PC-9 (cell line): ENCODE data around the gene GOLGA5. TPM values are rescaled to one million over a fixed set of nuclear protein-coding genes. Genes with fewer than 3 reads are reported as not detected.

Experiments
- BruUV-seq: library from RNA; stranded (reverse); fragments of 400-500 nt; replicated peaks from 2 replicates; lab custom pipeline; 2021; lab: Mats Ljungman, UMichigan
- CTCF ChIA-PET: fragments of 300-600 bp; sonication (Branson Sonifier 250); formaldehyde crosslinking; loops from one replicate; lab custom pipeline; 2022; ENCODE audit warnings: antibody characterized with exemption; lab: Charles Lee
- POLR2A ChIA-PET: fragments of 300-600 bp; sonication (Branson Sonifier 250); formaldehyde crosslinking; loops from one replicate; lab custom pipeline; 2022; ENCODE audit warnings: antibody characterized with exemption; ENCODE audit not compliant: unreplicated experiment; lab: Charles Lee
- DNase-seq, 2 experiments: peaks; one replicate each; pipeline versions ENCODE4 v3.0.0 to v3.0.0-alpha.2; 2015 to 2022; ENCODE audit warnings: mixed read lengths in 1 of 2
- H2AFZ ChIP-seq: fragments of 200-600 bp; sonication (generic); 2 replicates; pipeline ENCODE4 v1.8.1; 2017; ENCODE audit warnings: antibody characterized with exemption
- H3F3A ChIP-seq: fragments of 200-600 bp; sonication (generic); 2 replicates; pipeline ENCODE4 v1.8.1; 2017; ENCODE audit warnings: antibody characterized with exemption, mild to moderate bottlenecking, low read depth; ENCODE audit not compliant: insufficient read depth
- H3K27ac ChIP-seq: fragments of 200-600 bp; sonication (generic); 2 replicates; pipeline ENCODE4 v1.6.1; 2016; ENCODE audit warnings: mixed run types
- H3K27me3 ChIP-seq: fragments of 200-600 bp; sonication (generic); 2 replicates; pipeline ENCODE4 v1.6.1; 2016; ENCODE audit warnings: low read depth, mixed run types; ENCODE audit not compliant: insufficient read depth
- H3K36me3 ChIP-seq: fragments of 200-600 bp; sonication (generic); 2 replicates; pipeline ENCODE4 v1.6.1; 2016; ENCODE audit warnings: low read depth, mixed run types
- H3K4me1 ChIP-seq: fragments of 200-600 bp; sonication (generic); replicated peaks from 2 replicates; pipeline ENCODE4 v1.6.1; 2016; ENCODE audit warnings: mixed run types; ENCODE audit not compliant: insufficient read depth
- H3K4me2 ChIP-seq: fragments of 200-600 bp; sonication (generic); 2 replicates; pipeline ENCODE4 v1.6.1; 2017; ENCODE audit warnings: mixed run types
- H3K4me3 ChIP-seq: fragments of 200-600 bp; sonication (generic); 2 replicates; pipeline ENCODE4 v1.6.1; 2016; ENCODE audit warnings: mixed run types
- H3K79me2 ChIP-seq: fragments of 200-600 bp; sonication (generic); 2 replicates; pipeline ENCODE4 v1.6.1; 2017; ENCODE audit warnings: low read depth, mixed run types
- H3K9me2 ChIP-seq: fragments of 200-600 bp; sonication (generic); 2 replicates; pipeline ENCODE4 v1.8.1; 2017; ENCODE audit warnings: mild to moderate bottlenecking; ENCODE audit not compliant: insufficient read depth
- H3K9me3 ChIP-seq: fragments of 200-600 bp; sonication (generic); 2 replicates; pipeline ENCODE4 v1.8.1; 2016; ENCODE audit warnings: low read depth; ENCODE audit not compliant: insufficient read depth
- H4K20me1 ChIP-seq: fragments of 200-600 bp; sonication (generic); 2 replicates; pipeline ENCODE4 v1.8.1; 2017; ENCODE audit not compliant: insufficient read depth
- EZH2 ChIP-seq: fragments of 200-600 bp; sonication (generic); IDR thresholded peaks from 2 replicates; pipeline ENCODE4 v1.8.0; 2017; ENCODE audit warnings: antibody characterized with exemption, low read depth
- intact Hi-C: fragments of 100-400 bp; cut with micrococcal nuclease; formaldehyde crosslinking; loops from one replicate; pipeline ENCODE4 v1.10.0; 2022; ENCODE audit not compliant: unreplicated experiment
- total RNA-seq: library from RNA; stranded (reverse); gene quantifications from 2 replicates; pipeline ENCODE4 v1.2.3, GENCODE V29; 2021
- TF ChIP-seq, protein P1 (sequence below): fragments of 200-600 bp; sonication (generic); conservative IDR thresholded peaks from 2 replicates; pipeline ENCODE4 v1.6.1; 2017; ENCODE audit warnings: mixed run types, antibody characterized with exemption, mild to moderate bottlenecking, moderate library complexity

GOLGA5 gene
- total RNA-seq, 1 experiment from 2014 or later, result 22.6 TPM

DNA sequence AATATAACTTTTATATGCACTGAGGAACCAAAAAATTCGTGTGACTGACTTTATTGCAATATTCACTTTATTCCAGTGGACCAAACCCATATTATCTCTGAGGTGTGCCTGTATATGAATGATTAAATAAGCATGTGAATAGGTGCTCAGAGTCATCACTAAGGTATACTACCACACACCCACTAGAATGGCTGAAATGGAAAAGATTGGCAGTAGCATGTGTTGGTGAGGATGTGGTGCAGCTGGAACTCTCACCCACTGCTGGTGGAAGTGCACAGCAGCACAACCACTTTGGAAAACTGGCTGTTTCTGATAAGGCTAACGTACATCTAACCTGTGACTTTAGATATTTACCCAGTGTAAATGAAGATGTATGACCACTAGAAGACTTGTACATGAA lies 36.8 kb downstream of the GOLGA5 start:
- no peaks in the 10 kb centered on the region for H3K9me2 ChIP-seq
- CTCF ChIA-PET, result no interaction called here
- H2AFZ ChIP-seq, result no peak overlapping the region
- no peaks in the 10 kb centered on the region for H3F3A ChIP-seq
- POLR2A ChIA-PET, result no interaction called here
- H3K36me3 ChIP-seq, result peaks cover 42% of the 10 kb centered on the region
- H3K27me3 ChIP-seq, result no peaks in the 10 kb centered on the region
- H3K9me3 ChIP-seq, result no peaks in the 10 kb centered on the region
- H3K4me3 ChIP-seq, result no peak overlapping the region
- H3K27ac ChIP-seq, result no peak overlapping the region
- intact Hi-C loops, result no loop called here
- BruUV-seq, result no TSS peak
- no peaks in the 10 kb centered on the region for H3K79me2 ChIP-seq
- DNase-seq, result no peak
- no peak overlapping the region for H3K4me2 ChIP-seq
- H3K4me1 ChIP-seq, result no peaks in the 10 kb centered on the region
- TF ChIP-seq, protein P1, sequence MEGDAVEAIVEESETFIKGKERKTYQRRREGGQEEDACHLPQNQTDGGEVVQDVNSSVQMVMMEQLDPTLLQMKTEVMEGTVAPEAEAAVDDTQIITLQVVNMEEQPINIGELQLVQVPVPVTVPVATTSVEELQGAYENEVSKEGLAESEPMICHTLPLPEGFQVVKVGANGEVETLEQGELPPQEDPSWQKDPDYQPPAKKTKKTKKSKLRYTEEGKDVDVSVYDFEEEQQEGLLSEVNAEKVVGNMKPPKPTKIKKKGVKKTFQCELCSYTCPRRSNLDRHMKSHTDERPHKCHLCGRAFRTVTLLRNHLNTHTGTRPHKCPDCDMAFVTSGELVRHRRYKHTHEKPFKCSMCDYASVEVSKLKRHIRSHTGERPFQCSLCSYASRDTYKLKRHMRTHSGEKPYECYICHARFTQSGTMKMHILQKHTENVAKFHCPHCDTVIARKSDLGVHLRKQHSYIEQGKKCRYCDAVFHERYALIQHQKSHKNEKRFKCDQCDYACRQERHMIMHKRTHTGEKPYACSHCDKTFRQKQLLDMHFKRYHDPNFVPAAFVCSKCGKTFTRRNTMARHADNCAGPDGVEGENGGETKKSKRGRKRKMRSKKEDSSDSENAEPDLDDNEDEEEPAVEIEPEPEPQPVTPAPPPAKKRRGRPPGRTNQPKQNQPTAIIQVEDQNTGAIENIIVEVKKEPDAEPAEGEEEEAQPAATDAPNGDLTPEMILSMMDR, result no peak
- no peak for TF ChIP-seq EZH2
- H4K20me1 ChIP-seq, result no peaks in the 10 kb centered on the region

DNA sequence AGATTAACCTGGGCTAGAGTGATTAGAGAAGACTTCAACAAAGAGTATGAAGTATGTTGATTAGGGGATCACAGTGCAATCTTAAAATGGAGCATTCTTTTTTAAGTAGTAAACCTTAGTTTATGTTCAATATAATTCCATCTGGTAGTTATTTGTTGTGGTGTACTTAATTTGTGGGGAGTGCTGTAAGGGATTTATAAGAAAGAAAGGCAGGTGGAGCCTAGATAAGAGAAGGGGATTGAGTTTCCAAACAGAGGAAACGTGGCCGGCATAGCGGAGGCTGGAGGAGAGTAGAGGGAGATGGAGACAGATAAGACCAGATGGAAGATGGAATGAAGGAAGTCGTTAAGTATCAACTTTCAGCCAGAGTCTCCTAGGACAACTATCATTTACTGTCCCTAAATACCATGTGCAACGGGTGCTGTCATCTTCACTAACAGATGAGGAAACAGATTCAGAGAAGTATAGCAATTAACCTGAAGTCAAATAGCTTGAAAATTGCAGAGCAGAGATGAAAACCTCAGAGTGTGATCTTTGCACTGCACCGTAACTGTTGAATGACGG lies 38.1 kb downstream of the GOLGA5 start:
- CTCF ChIA-PET, result no interaction called here
- BruUV-seq, result no TSS peak

DNA sequence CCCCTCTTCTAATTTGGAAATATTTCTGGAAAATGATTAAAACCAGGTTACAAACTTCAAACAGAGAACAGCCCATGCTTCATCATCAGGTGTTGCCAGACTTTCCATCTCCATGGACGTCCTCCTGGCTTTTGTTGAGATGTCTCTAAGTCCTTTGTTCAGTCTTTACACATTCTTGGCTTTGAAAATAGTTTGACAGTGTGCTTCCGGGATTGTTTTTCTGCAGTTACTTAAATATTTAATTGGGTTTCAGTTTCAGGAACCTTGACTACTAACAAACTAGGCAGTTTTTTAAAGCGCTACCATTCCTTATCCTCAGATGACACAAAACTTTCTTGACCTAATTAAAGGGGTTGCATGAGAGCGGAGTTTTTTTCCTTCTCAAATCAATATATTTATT lies 47.8 kb downstream of the GOLGA5 start:
- no peaks in the 10 kb centered on the region; the same call in 1 of the 2 replicates for H3F3A ChIP-seq
- no peaks in the 10 kb centered on the region for H3K4me1 ChIP-seq
- H4K20me1 ChIP-seq, result no peaks in the 10 kb centered on the region
- intact Hi-C loops, result no loop called here
- H3K4me3 ChIP-seq, result no peak overlapping the region
- no peaks in the 10 kb centered on the region for H3K9me3 ChIP-seq
- H3K79me2 ChIP-seq, result no peaks in the 10 kb centered on the region
- no peak for DNase-seq
- H3K4me2 ChIP-seq, result no peak overlapping the region
- H2AFZ ChIP-seq, result no peak overlapping the region
- BruUV-seq, result no TSS peak
- H3K27ac ChIP-seq, result no peak overlapping the region
- ChIA-PET CTCF (no interaction called here), POLR2A (no interaction called here)
- TF ChIP-seq, protein P1, result no peak
- TF ChIP-seq EZH2, result no peak
- H3K36me3 ChIP-seq, result 0 out of 2 replicates have a peak, but pooled peaks cover 3% of the 10 kb centered on the region
- H3K9me2 ChIP-seq, result no peaks in the 10 kb centered on the region
- H3K27me3 ChIP-seq, result no peaks in the 10 kb centered on the region

More for the DNA sequence above, 38.1 kb downstream of the GOLGA5 start:
- Histone ChIP-seq H3K4me3 (no peak overlapping the region), H3K9me2 (no peaks in the 10 kb centered on the region), H2AFZ (no peak overlapping the region), H3K27ac (no peak overlapping the region), H3K36me3 (peaks cover 39% of the 10 kb centered on the region), H3K79me2 (no peaks in the 10 kb centered on the region), H3K9me3 (no peaks in the 10 kb centered on the region), H4K20me1 (0 out of 2 replicates have a peak, but pooled peaks cover 3% of the 10 kb centered on the region), H3K4me1 (no peaks in the 10 kb centered on the region), H3K27me3 (no peaks in the 10 kb centered on the region), H3K4me2 (no peak overlapping the region), H3F3A (no peaks in the 10 kb centered on the region)
- TF ChIP-seq, protein P1, result no peak
- no peak for TF ChIP-seq EZH2
- intact Hi-C loops, result no loop called here
- DNase-seq, result no peak
- POLR2A ChIA-PET, result no interaction called here
